Stimulated activated naive CD4-positive, alpha-beta T cell (primary cell): ENCODE data around the gene SNRNP48.

Experiments used
- DNase-seq, 6 experiments: peaks; one replicate each; lab custom pipeline; 2025; lab: John Stamatoyannopoulos, UW

Gene SNRNP48

GRCh38 chr6:7589949-7590917 is at the start of gene SNRNP48:
Gene SNRNP48, plus strand, starts transcription at chr6:7590198. Its CDS starts 60 bp downstream, at chr6:7590258.
- peak; percentile 79 to 90 (median 86) for DNase-seq

GRCh38 chr6:7540595-7540994 is 49.4 kb upstream of the SNRNP48 start:
- DNase-seq = no peak

GRCh38 chr6:7541175-7542064 is 48.6 kb upstream of the SNRNP48 start, which contains the start of gene DSP:
Gene DSP, plus strand, starts transcription at chr6:7541671. Its CDS starts 245 bp downstream, at chr6:7541916.
- DNase-seq = peak in 1 of 6 experiments; percentile 14

- DNase-seq = peak in 2 of 6 experiments; percentile 4 to 11
These were observed 47.7 kb upstream of the SNRNP48 start for GRCh38 chr6:7542065-7542873.

- no peak for DNase-seq
These were observed 46.9 kb upstream of the SNRNP48 start for GRCh38 chr6:7542874-7543624.

GRCh38 chr6:7543789-7544424 is 46.1 kb upstream of the SNRNP48 start:
- no peak for DNase-seq

GRCh38 chr6:7544597-7544996 is 45.4 kb upstream of the SNRNP48 start:
- DNase-seq = no peak

- DNase-seq = no peak
These were observed 44.5 kb upstream of the SNRNP48 start for GRCh38 chr6:7545316-7546019.

GRCh38 chr6:7546020-7546369 is 44.0 kb upstream of the SNRNP48 start:
- no peak for DNase-seq

- DNase-seq = no peak
These were observed 43.6 kb upstream of the SNRNP48 start for GRCh38 chr6:7546383-7546782.

GRCh38 chr6:7546896-7547295 is 43.1 kb upstream of the SNRNP48 start:
- no peak for DNase-seq

GRCh38 chr6:7547315-7547714 is 42.7 kb upstream of the SNRNP48 start:
- no peak for DNase-seq

GRCh38 chr6:7550433-7550801 is 39.6 kb upstream of the SNRNP48 start:
- no peak for DNase-seq

- DNase-seq = no peak
These were observed 35.3 kb upstream of the SNRNP48 start for GRCh38 chr6:7554533-7555275.

- DNase-seq = no peak
These were observed 34.3 kb upstream of the SNRNP48 start for GRCh38 chr6:7555671-7556070.

GRCh38 chr6:7556394-7557106 is 33.4 kb upstream of the SNRNP48 start:
- no peak for DNase-seq

- DNase-seq = no peak
These were observed 32.3 kb upstream of the SNRNP48 start for GRCh38 chr6:7557652-7558051.

- no peak for DNase-seq
These were observed 31.2 kb upstream of the SNRNP48 start for GRCh38 chr6:7558781-7559180.

GRCh38 chr6:7559196-7559595 is 30.8 kb upstream of the SNRNP48 start:
- no peak for DNase-seq
